ENCODE results near the gene NUP205. TPM values are rescaled to one million over a fixed set of nuclear protein-coding genes. Genes with fewer than 3 reads are reported as not detected.

Gene NUP205
- total RNA-seq, 1 experiment from 2014 or later, result 75.1 TPM

DNA sequence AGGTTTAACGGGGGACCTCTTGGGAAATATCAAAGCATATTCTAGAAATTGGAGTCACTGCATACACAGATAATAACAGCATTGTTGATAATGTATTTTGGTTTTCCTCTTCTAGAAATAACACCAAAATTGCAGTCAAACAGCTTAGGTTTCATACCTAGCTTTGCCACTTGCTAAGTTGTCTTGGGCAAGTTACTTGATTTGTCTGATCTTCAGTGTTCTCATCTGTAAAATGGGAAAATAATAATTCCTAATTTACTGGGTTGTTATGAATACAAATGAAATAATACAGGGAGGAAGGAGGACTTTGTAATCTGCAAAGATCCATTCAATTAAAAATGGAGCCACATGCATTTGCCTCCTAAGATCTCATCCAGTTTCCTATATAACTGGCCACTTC, 20.3 kb upstream of the NUP205 start:
- CTCF ChIA-PET, result no interaction called here
- no peaks in the 10 kb centered on the region for H3K9me3 Mint-ChIP-seq (ENCODE audit: low read depth, unreplicated experiment)
- intact Hi-C loops (cut with micrococcal nuclease; ENCODE audit: unreplicated experiment), result no loop called here
- no peaks in the 10 kb centered on the region for H3K4me1 Mint-ChIP-seq (ENCODE audit: low read depth, unreplicated experiment)
- no peak for DNase-seq
- no peak overlapping the region for H3K4me3 Mint-ChIP-seq (ENCODE audit: low read depth, unreplicated experiment)
- TF ChIP-seq, protein P1, sequence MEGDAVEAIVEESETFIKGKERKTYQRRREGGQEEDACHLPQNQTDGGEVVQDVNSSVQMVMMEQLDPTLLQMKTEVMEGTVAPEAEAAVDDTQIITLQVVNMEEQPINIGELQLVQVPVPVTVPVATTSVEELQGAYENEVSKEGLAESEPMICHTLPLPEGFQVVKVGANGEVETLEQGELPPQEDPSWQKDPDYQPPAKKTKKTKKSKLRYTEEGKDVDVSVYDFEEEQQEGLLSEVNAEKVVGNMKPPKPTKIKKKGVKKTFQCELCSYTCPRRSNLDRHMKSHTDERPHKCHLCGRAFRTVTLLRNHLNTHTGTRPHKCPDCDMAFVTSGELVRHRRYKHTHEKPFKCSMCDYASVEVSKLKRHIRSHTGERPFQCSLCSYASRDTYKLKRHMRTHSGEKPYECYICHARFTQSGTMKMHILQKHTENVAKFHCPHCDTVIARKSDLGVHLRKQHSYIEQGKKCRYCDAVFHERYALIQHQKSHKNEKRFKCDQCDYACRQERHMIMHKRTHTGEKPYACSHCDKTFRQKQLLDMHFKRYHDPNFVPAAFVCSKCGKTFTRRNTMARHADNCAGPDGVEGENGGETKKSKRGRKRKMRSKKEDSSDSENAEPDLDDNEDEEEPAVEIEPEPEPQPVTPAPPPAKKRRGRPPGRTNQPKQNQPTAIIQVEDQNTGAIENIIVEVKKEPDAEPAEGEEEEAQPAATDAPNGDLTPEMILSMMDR (IDR thresholded peaks at IDR 0.05; ENCODE audit: unreplicated experiment), result no peak
- H3K27ac Mint-ChIP-seq (ENCODE audit: unreplicated experiment), result no peak overlapping the region
- H3K36me3 Mint-ChIP-seq (ENCODE audit: insufficient read depth, unreplicated experiment), result no peaks in the 10 kb centered on the region
- H3K27me3 Mint-ChIP-seq (ENCODE audit: unreplicated experiment), result no peaks in the 10 kb centered on the region
- BruUV-seq (replicated peaks), result no TSS peak

DNA sequence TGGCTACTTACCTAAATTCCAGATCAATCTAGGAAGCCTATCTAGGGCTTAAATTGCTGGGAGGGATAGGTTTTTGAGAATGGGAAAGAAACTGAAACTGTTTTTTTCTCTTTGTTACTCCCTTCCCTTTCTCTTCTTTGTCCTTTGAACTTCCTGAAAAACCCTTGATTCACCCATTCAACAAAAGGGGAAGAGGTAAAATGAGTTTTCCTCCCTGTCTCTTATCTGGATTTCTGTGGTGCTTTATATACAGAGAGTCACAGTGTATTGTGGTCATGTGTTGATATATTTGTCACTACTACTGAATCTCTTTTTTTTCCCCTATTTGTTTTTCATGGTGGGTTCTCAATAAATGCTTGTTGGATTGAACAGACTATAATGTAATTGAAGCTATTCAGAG, 19.8 kb upstream of the NUP205 start:
- no peak overlapping the region for H3K27ac Mint-ChIP-seq (ENCODE audit: unreplicated experiment)
- TF ChIP-seq, protein P1 (IDR thresholded peaks at IDR 0.05; ENCODE audit: unreplicated experiment), result no peak
- no TSS peak for BruUV-seq (replicated peaks)
- CTCF ChIA-PET, result no interaction called here
- H3K27me3 Mint-ChIP-seq (ENCODE audit: unreplicated experiment), result no peaks in the 10 kb centered on the region
- no peaks in the 10 kb centered on the region for H3K4me1 Mint-ChIP-seq (ENCODE audit: low read depth, unreplicated experiment)
- H3K4me3 Mint-ChIP-seq (ENCODE audit: low read depth, unreplicated experiment), result no peak overlapping the region
- intact Hi-C loops (cut with micrococcal nuclease; ENCODE audit: unreplicated experiment), result no loop called here
- no peaks in the 10 kb centered on the region for H3K9me3 Mint-ChIP-seq (ENCODE audit: low read depth, unreplicated experiment)
- H3K36me3 Mint-ChIP-seq (ENCODE audit: insufficient read depth, unreplicated experiment), result no peaks in the 10 kb centered on the region
- no peak for DNase-seq

DNA sequence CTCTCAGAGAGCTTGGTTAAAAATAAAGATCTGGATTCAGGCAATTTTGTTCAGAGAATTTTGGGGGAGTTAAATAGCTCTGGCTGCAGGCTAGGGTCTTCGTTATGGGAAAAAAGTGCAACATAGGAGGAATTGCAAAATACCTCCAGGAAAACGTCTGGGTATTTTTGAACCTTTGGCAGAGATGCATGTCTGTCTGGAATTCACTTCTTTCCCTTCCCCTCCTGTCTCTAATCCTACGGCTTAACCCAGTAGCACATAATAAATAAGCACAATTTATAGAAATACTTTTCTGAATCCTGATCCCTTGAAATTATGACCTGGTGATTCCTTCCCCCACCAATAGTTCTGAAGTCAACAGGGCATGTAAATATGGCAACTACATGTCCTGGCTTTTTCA, 19.3 kb upstream of the NUP205 start:
- TF ChIP-seq, protein P1 (IDR thresholded peaks at IDR 0.05; ENCODE audit: unreplicated experiment), result no peak
- Mint-ChIP-seq H3K9me3 (ENCODE audit: low read depth, unreplicated experiment) (no peaks in the 10 kb centered on the region), H3K27me3 (ENCODE audit: unreplicated experiment) (no peaks in the 10 kb centered on the region), H3K36me3 (ENCODE audit: insufficient read depth, unreplicated experiment) (no peaks in the 10 kb centered on the region), H3K27ac (ENCODE audit: unreplicated experiment) (no peak overlapping the region), H3K4me1 (ENCODE audit: low read depth, unreplicated experiment) (no peaks in the 10 kb centered on the region), H3K4me3 (ENCODE audit: low read depth, unreplicated experiment) (no peak overlapping the region)
- no TSS peak for BruUV-seq (replicated peaks)
- intact Hi-C loops (cut with micrococcal nuclease; ENCODE audit: unreplicated experiment), result no loop called here
- no peak for DNase-seq
- CTCF ChIA-PET, result no interaction called here

DNA sequence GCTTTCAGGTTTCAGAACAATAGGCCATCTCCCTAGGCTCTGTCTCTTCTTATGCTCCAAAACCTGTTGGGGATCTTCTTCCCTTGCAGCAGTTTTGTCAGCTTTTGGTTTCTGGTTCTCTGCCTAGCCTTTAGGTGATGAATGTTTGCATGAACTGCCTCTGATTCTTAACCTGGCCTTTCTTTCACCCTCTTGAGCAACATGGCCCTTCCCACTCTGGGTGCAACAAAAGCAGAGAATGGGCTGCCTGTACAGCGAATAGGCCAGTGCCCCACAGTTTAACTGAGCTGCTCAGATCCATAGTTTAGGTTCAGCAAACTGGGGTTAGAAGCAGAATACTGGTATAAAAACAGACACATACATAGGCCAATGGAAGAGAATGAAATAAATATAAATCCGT, 18.1 kb upstream of the NUP205 start:
- intact Hi-C loops (cut with micrococcal nuclease; ENCODE audit: unreplicated experiment), result no loop called here
- TF ChIP-seq, protein P1 (IDR thresholded peaks at IDR 0.05; ENCODE audit: unreplicated experiment), result no peak
- CTCF ChIA-PET, result interaction anchor here (0.5 kb wide), 1 partner anchor 91 kb away, joined by 3 read pairs; no protein-coding TSS in a partner anchor
- no peaks in the 10 kb centered on the region for H3K36me3 Mint-ChIP-seq (ENCODE audit: insufficient read depth, unreplicated experiment)
- DNase-seq, result no peak
- H3K27me3 Mint-ChIP-seq (ENCODE audit: unreplicated experiment), result no peaks in the 10 kb centered on the region
- no peak overlapping the region for H3K27ac Mint-ChIP-seq (ENCODE audit: unreplicated experiment)
- H3K4me3 Mint-ChIP-seq (ENCODE audit: low read depth, unreplicated experiment), result no peak overlapping the region
- H3K4me1 Mint-ChIP-seq (ENCODE audit: low read depth, unreplicated experiment), result no peaks in the 10 kb centered on the region
- no TSS peak for BruUV-seq (replicated peaks)
- H3K9me3 Mint-ChIP-seq (ENCODE audit: low read depth, unreplicated experiment), result no peaks in the 10 kb centered on the region

All from Calu3 (cell line).